CD14-positive monocyte (primary cell): ENCODE measurements around the gene GTF2F2. TPM values are rescaled to one million over a fixed set of nuclear protein-coding genes. Genes with fewer than 3 reads are reported as not detected.
A peak's percentile ranks its signal among the peaks of the same experiment; 100 is the strongest.

ENCODE experiments used
- DNase-seq, 3 donors: peaks; one replicate each; pipeline ENCODE4 v3.0.0-alpha.2; 2011 to 2022
- H2AFZ ChIP-seq: 2 replicates; pipeline ENCODE4 v1.6.0; 2012; ENCODE audit warnings: mild to moderate bottlenecking, low read depth, low read length, inconsistent platforms; ENCODE audit not compliant: insufficient read depth, poor library complexity, severe bottlenecking
- H3K27ac ChIP-seq, 2 donors: 1 replicate in 1 of 2; 2 replicates in 1 of 2; pipeline ENCODE4 v1.5.1; 2012 to 2013; ENCODE audit warnings: low read length in 2 of 2, control low read depth in 1 of 2, inconsistent platforms in 1 of 2, low read depth in 1 of 2, mild to moderate bottlenecking in 1 of 2
- H3K27me3 ChIP-seq, 2 donors: one replicate each; pipeline versions ENCODE4 v1.6.0 to v1.6.1; 2011 to 2013; ENCODE audit warnings: low read length in 2 of 2; ENCODE audit not compliant: control insufficient read depth in 2 of 2, insufficient read depth in 2 of 2
- H3K36me3 ChIP-seq, 2 donors: replicated peaks in 1 of 2; 1 replicate in 1 of 2; 2 replicates in 1 of 2; pipeline versions ENCODE4 v1.5.1 to v1.6.1; 2012 to 2013; ENCODE audit warnings: low read length in 2 of 2, control low read depth in 1 of 2, inconsistent platforms in 1 of 2, mild to moderate bottlenecking in 1 of 2; ENCODE audit not compliant: insufficient read depth in 2 of 2, control insufficient read depth in 1 of 2
- H3K4me1 ChIP-seq, 2 donors: 1 replicate in 1 of 2; 2 replicates in 1 of 2; pipeline versions ENCODE4 v1.5.1 to v1.6.1; 2012 to 2013; ENCODE audit warnings: low read length in 2 of 2, control low read depth in 1 of 2, inconsistent platforms in 1 of 2, mild to moderate bottlenecking in 1 of 2, moderate library complexity in 1 of 2; ENCODE audit not compliant: insufficient read depth in 2 of 2, control insufficient read depth in 1 of 2
- H3K4me2 ChIP-seq: replicated peaks from 2 replicates; pipeline ENCODE3; 2012; ENCODE audit warnings: low read length, moderate library complexity, mild to moderate bottlenecking; ENCODE audit not compliant: poor library complexity, severe bottlenecking; ENCODE audit errors: extremely low read depth
- H3K4me3 ChIP-seq, 3 experiments: fragments of 200-600 bp in 1 of 3; sonication (generic) in 1 of 3; replicated peaks in 1 of 3; 1 replicate in 2 of 3; 2 replicates in 1 of 3; pipeline ENCODE4 v1.5.1; 2011 to 2013; ENCODE audit warnings: low read length in 3 of 3, mild to moderate bottlenecking in 3 of 3, control low read depth in 2 of 3, low read depth in 2 of 3, inconsistent platforms in 1 of 3, moderate library complexity in 1 of 3
- H3K79me2 ChIP-seq: 2 replicates; pipeline ENCODE4 v1.6.0; 2012; ENCODE audit warnings: mild to moderate bottlenecking, control low read depth, inconsistent platforms, low read length, moderate library complexity; ENCODE audit not compliant: insufficient read depth
- H3K9ac ChIP-seq: 2 replicates; pipeline ENCODE4 v1.6.0; 2017; ENCODE audit warnings: low read length, mild to moderate bottlenecking; ENCODE audit not compliant: insufficient read depth, poor library complexity, severe bottlenecking
- H3K9me3 ChIP-seq, 2 donors: replicated peaks in 1 of 2; 1 replicate in 1 of 2; 2 replicates in 1 of 2; pipeline versions ENCODE4 v1.5.1 to v1.6.1; 2012 to 2013; ENCODE audit warnings: low read length in 2 of 2, control low read depth in 1 of 2; ENCODE audit not compliant: control insufficient read depth in 1 of 2, insufficient read depth in 1 of 2
- H4K20me1 ChIP-seq: 2 replicates; pipeline ENCODE4 v1.6.0; 2012; ENCODE audit warnings: mild to moderate bottlenecking, low read length, control low read depth, moderate library complexity; ENCODE audit not compliant: insufficient read depth
- H3K27ac Mint-ChIP-seq, 7 donors: one replicate each; pipeline ENCODE4 v1.8.0; 2020; ENCODE audit warnings: mild to moderate bottlenecking in 7 of 7, mixed read lengths in 7 of 7, moderate library complexity in 6 of 7, inconsistent platforms in 2 of 7
- H3K27me3 Mint-ChIP-seq, 3 donors: one replicate each; pipeline ENCODE4 v1.8.0; 2021 to 2022; ENCODE audit warnings: low read depth in 3 of 3, mild to moderate bottlenecking in 3 of 3, mixed read lengths in 3 of 3, moderate library complexity in 3 of 3, inconsistent platforms in 1 of 3
- H3K36me3 Mint-ChIP-seq, 2 donors: one replicate each; pipeline ENCODE4 v1.8.0; 2020; ENCODE audit warnings: mixed read lengths in 2 of 2, inconsistent platforms in 1 of 2, mild to moderate bottlenecking in 1 of 2
- H3K4me1 Mint-ChIP-seq: one replicate; pipeline ENCODE4 v1.8.0; 2020; ENCODE audit warnings: mild to moderate bottlenecking, mixed read lengths
- H3K4me3 Mint-ChIP-seq, 2 donors: one replicate each; pipeline ENCODE4 v1.8.0; 2020; ENCODE audit warnings: mild to moderate bottlenecking in 2 of 2, mixed read lengths in 2 of 2, moderate library complexity in 1 of 2
- H3K9me3 Mint-ChIP-seq, 7 donors: one replicate each; pipeline ENCODE4 v1.8.0; 2020 to 2022; ENCODE audit warnings: mixed read lengths in 7 of 7, mild to moderate bottlenecking in 6 of 7, moderate library complexity in 6 of 7, inconsistent platforms in 2 of 7
- WGBS: methylation state at CpG from one replicate; pipeline ENCODE4 v1.1.5; 2013; ENCODE audit warnings: missing lambda C conversion rate; ENCODE audit not compliant: insufficient coverage; 5-methylcytosine and 5-hydroxymethylcytosine counted together
- intact Hi-C, 2 donors: fragments of 100-400 bp; cut with micrococcal nuclease; formaldehyde crosslinking; loops; one replicate each; pipeline versions ENCODE4 v1.15.0 to v1.15.1; 2023
- polyA plus RNA-seq, 3 donors: library from polyadenylated mRNA; depleted of rRNA in 1 of 3; unstranded in 2 of 3; stranded (reverse) in 1 of 3; fragments of 300-500 nt in 2 of 3; fragments of >200 nt in 1 of 3; fragmentation: Illumina TruSeq in 2 of 3; gene quantifications; 1 replicate in 2 of 3; 2 replicates in 1 of 3; pipeline ENCODE4 v1.2.3, GENCODE V29; 2012 to 2021
- TF ChIP-seq, protein P1 (sequence below): fragments of 200-600 bp; IDR thresholded peaks from one replicate; pipeline ENCODE4 v1.8.0; 2022; ENCODE audit warnings: antibody characterized with exemption, mild to moderate bottlenecking

GTF2F2 gene
- polyA plus RNA-seq, 3 donors = 8.1 to 10.4 (median 8.5) TPM

DNA sequence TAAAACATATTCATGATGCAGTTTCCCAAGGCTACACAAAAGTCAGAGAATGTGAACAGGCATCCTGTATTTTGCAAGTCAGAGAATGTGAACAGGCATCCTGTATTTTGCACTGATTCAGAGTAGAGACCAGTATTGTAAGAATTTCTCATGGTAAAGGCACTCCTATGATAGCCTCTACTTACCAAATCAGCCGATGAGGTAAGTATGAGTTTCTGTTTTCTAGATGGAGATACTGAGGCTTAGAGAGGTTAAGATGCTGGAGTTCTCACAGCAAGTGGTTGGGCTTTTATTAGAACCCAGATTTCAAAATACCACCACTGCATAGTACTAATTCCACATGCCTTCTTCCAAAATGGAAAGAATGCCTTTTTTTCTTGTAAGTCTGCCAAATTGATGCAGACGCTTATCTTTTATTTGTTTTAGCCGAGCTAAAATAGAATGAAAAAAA is 208.4 kb downstream of the GTF2F2 start:
- Histone ChIP-seq H3K4me2 (no peak overlapping the region), H2AFZ (no peak overlapping the region), H3K9me3 (no peaks in the 10 kb centered on the region), H3K27me3 (no peaks in the 10 kb centered on the region), H3K79me2 (peaks cover 13% of the 10 kb centered on the region), H4K20me1 (peaks cover 11% of the 10 kb centered on the region), H3K4me1 (peaks cover 64 to 67% of the 10 kb centered on the region in 2 donors), H3K4me3 (peak overlapping the region in 1 of 3 experiments; percentile 59), H3K9ac (no peak overlapping the region), H3K27ac (no peak overlapping the region), H3K36me3 (no peaks in the 10 kb centered on the region)
- TF ChIP-seq, protein P1, sequence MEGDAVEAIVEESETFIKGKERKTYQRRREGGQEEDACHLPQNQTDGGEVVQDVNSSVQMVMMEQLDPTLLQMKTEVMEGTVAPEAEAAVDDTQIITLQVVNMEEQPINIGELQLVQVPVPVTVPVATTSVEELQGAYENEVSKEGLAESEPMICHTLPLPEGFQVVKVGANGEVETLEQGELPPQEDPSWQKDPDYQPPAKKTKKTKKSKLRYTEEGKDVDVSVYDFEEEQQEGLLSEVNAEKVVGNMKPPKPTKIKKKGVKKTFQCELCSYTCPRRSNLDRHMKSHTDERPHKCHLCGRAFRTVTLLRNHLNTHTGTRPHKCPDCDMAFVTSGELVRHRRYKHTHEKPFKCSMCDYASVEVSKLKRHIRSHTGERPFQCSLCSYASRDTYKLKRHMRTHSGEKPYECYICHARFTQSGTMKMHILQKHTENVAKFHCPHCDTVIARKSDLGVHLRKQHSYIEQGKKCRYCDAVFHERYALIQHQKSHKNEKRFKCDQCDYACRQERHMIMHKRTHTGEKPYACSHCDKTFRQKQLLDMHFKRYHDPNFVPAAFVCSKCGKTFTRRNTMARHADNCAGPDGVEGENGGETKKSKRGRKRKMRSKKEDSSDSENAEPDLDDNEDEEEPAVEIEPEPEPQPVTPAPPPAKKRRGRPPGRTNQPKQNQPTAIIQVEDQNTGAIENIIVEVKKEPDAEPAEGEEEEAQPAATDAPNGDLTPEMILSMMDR = no peak
- Mint-ChIP-seq H3K9me3 (no peaks in the 10 kb centered on the region), H3K27me3 (peaks cover 0 to 7% (median 3%) of the 10 kb centered on the region in 3 donors), H3K4me1 (peaks cover 80% of the 10 kb centered on the region), H3K36me3 (peaks cover 6 to 13% of the 10 kb centered on the region in 2 donors), H3K4me3 (no peak overlapping the region), H3K27ac (no peak overlapping the region)
- 20% methylated on average over 1 of the region's 3 CpGs for WGBS
- intact Hi-C loops = no loop called here
- DNase-seq = no peak

DNA sequence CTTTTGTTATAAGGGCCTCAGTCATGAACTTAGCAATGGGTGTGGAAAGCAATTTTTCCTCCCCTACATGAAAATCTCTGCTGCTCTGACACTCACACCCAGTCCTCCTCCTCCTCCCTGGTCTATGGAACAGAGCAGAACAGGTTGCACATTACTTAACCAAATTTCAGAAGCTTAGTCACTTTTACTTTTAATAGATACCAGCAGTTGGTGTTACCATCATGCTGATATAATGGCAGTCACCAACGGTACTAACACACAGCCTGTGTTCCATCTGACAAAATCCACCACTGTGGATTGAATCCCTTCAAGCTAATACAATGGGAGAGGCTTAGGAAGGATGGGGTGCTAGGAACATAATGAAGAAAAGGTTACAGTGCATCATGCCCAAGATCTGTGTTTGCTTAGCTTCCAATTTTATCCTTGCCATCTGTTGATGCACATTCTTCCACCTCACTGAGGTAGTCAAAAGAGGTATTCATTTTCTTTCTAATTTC is 210.9 kb downstream of the GTF2F2 start:
- H4K20me1 ChIP-seq = peaks cover 36% of the 10 kb centered on the region
- H3K4me1 ChIP-seq = peaks cover 81% of the 10 kb centered on the region in 2 donors
- H3K27me3 ChIP-seq = no peaks in the 10 kb centered on the region
- Mint-ChIP-seq H3K27me3 (peaks cover 0 to 5% (median 3%) of the 10 kb centered on the region in 3 donors), H3K9me3 (no peaks in the 10 kb centered on the region), H3K36me3 (peaks cover 23 to 29% of the 10 kb centered on the region in 2 donors), H3K4me3 (no peak overlapping the region), H3K4me1 (peaks cover 92% of the 10 kb centered on the region), H3K27ac (peak overlapping the region in 1 of 7 donors; percentile 8)
- DNase-seq = no peak
- no peaks in the 10 kb centered on the region for H3K9me3 ChIP-seq
- peak overlapping the region in 1 of 2 donors; percentile 14 for H3K27ac ChIP-seq
- H3K4me3 ChIP-seq = no peak overlapping the region
- H3K79me2 ChIP-seq = peaks cover 31% of the 10 kb centered on the region
- TF ChIP-seq, protein P1 = no peak
- no peak overlapping the region for H2AFZ ChIP-seq
- no CpG with 5 or more reads among the region's 1 CpG for WGBS
- no peak overlapping the region for H3K9ac ChIP-seq
- no peak overlapping the region for H3K4me2 ChIP-seq
- intact Hi-C loops = loop anchor here in 1 of 2 donors (10.0 kb wide), 1 partner anchor 714 kb away; no protein-coding TSS in a partner anchor
- H3K36me3 ChIP-seq = peaks cover 8 to 9% of the 10 kb centered on the region in 2 donors
